Mesenchymal stem cell (in vitro differentiated cells and primary cell): ENCODE measurements around the gene MT1F.
A peak's percentile ranks its signal among the peaks of the same experiment; 100 is the strongest.
"Not testable (repeated sequence)": the region's sequence is repeated elsewhere in the genome, so short reads cannot be mapped to it uniquely, and the experiment has no call there.

ENCODE experiments used
- DNase-seq: peaks from one replicate; pipeline ENCODE4 v3.0.0-alpha.2; 2013
- H2AFZ ChIP-seq: one replicate; pipeline ENCODE4 v1.6.1; 2013; ENCODE audit warnings: low read depth, mild to moderate bottlenecking, control low read depth, inconsistent platforms, low read length, moderate library complexity
- H2AK5ac ChIP-seq: 2 replicates; pipeline ENCODE4 v1.6.1; 2013; ENCODE audit warnings: low read length, moderate library complexity, mild to moderate bottlenecking, inconsistent platforms; ENCODE audit not compliant: severe bottlenecking
- H2BK120ac ChIP-seq: one replicate; pipeline ENCODE4 v1.6.1; 2013; ENCODE audit warnings: low read depth, mild to moderate bottlenecking, inconsistent platforms, low read length, moderate library complexity
- H2BK12ac ChIP-seq, 2 experiments: one replicate each; pipeline ENCODE4 v1.6.1; 2013; ENCODE audit warnings: inconsistent platforms in 2 of 2, low read length in 2 of 2, mild to moderate bottlenecking in 2 of 2, moderate library complexity in 2 of 2, control low read depth in 1 of 2
- H2BK15ac ChIP-seq: one replicate; pipeline ENCODE4 v1.6.1; 2013; ENCODE audit warnings: mild to moderate bottlenecking, low read depth, inconsistent platforms; ENCODE audit not compliant: poor library complexity, severe bottlenecking
- H2BK5ac ChIP-seq: 2 replicates; pipeline ENCODE4 v1.6.1; 2013; ENCODE audit warnings: low read depth, mild to moderate bottlenecking, low read length, control low read depth, inconsistent platforms; ENCODE audit not compliant: poor library complexity, severe bottlenecking
- H3K14ac ChIP-seq, 2 experiments: one replicate each; pipeline ENCODE4 v1.6.1; 2013; ENCODE audit warnings: inconsistent platforms in 2 of 2, low read length in 2 of 2, control low read depth in 1 of 2, mild to moderate bottlenecking in 1 of 2, moderate library complexity in 1 of 2
- H3K18ac ChIP-seq, 2 experiments: one replicate each; pipeline ENCODE4 v1.6.1; 2013; ENCODE audit warnings: inconsistent platforms in 2 of 2, low read length in 2 of 2, control low read depth in 1 of 2, low read depth in 1 of 2, mild to moderate bottlenecking in 1 of 2
- H3K23ac ChIP-seq, 2 experiments: one replicate each; pipeline ENCODE4 v1.6.1; 2013; ENCODE audit warnings: inconsistent platforms in 2 of 2, low read length in 2 of 2, mild to moderate bottlenecking in 2 of 2, moderate library complexity in 2 of 2, control low read depth in 1 of 2
- H3K27ac ChIP-seq: 2 replicates; pipeline ENCODE4 v1.5.1; 2013; ENCODE audit warnings: mild to moderate bottlenecking, moderate library complexity, low read length, control low read depth, inconsistent platforms; ENCODE audit not compliant: poor library complexity, severe bottlenecking
- H3K27me3 ChIP-seq, 2 experiments: 2 replicates each; pipeline versions ENCODE4 v1.6.1 to v1.7.0; 2013; ENCODE audit warnings: low read length in 2 of 2, mild to moderate bottlenecking in 2 of 2, moderate library complexity in 2 of 2, control low read depth in 1 of 2, inconsistent platforms in 1 of 2; ENCODE audit not compliant: control insufficient read depth in 1 of 2, insufficient read depth in 1 of 2
- H3K36me3 ChIP-seq, 2 experiments: 2 replicates each; pipeline versions ENCODE4 v1.6.1 to v1.7.0; 2013; ENCODE audit warnings: low read length in 2 of 2, control low read depth in 1 of 2, inconsistent platforms in 1 of 2, low read depth in 1 of 2, mild to moderate bottlenecking in 1 of 2; ENCODE audit not compliant: insufficient read depth in 2 of 2, control insufficient read depth in 1 of 2
- H3K4ac ChIP-seq, 2 experiments: one replicate each; pipeline ENCODE4 v1.6.1; 2013; ENCODE audit warnings: inconsistent platforms in 2 of 2, low read length in 2 of 2, mild to moderate bottlenecking in 2 of 2, moderate library complexity in 2 of 2, control low read depth in 1 of 2, low read depth in 1 of 2
- H3K4me1 ChIP-seq: 2 replicates; pipeline ENCODE4 v1.6.1; 2013; ENCODE audit warnings: low read depth, low read length, control low read depth; ENCODE audit not compliant: control insufficient read depth, insufficient read depth
- H3K4me2 ChIP-seq: 2 replicates; pipeline ENCODE4 v1.6.1; 2013; ENCODE audit warnings: low read length, mild to moderate bottlenecking, inconsistent platforms; ENCODE audit not compliant: poor library complexity, severe bottlenecking
- H3K4me3 ChIP-seq, 2 experiments: 2 replicates each; pipeline versions ENCODE4 v1.5.1 to v1.7.0; 2013; ENCODE audit warnings: low read length in 2 of 2, mild to moderate bottlenecking in 2 of 2, control low read depth in 1 of 2, low read depth in 1 of 2; ENCODE audit not compliant: insufficient read depth in 1 of 2
- H3K79me1 ChIP-seq: replicated peaks from 2 replicates; pipeline ENCODE4 v1.6.1; 2013; ENCODE audit warnings: mild to moderate bottlenecking, control low read depth, low read length, inconsistent platforms; ENCODE audit not compliant: poor library complexity, severe bottlenecking
- H3K9ac ChIP-seq: 2 replicates; pipeline ENCODE4 v1.7.0; 2013; ENCODE audit warnings: mild to moderate bottlenecking, low read length, moderate library complexity
- H3K9me3 ChIP-seq: 2 replicates; pipeline ENCODE4 v1.7.0; 2013; ENCODE audit warnings: mild to moderate bottlenecking, low read length; ENCODE audit not compliant: control insufficient read depth
- H4K8ac ChIP-seq: one replicate; pipeline ENCODE4 v1.6.1; 2013; ENCODE audit warnings: inconsistent platforms, mild to moderate bottlenecking, low read length, moderate library complexity
- H4K91ac ChIP-seq: one replicate; pipeline ENCODE4 v1.6.1; 2013; ENCODE audit warnings: mild to moderate bottlenecking, low read length, inconsistent platforms
- WGBS: methylation state at CpG from one replicate; pipeline ENCODE4 v1.1.7; 2013; ENCODE audit warnings: mixed read lengths; 5-methylcytosine and 5-hydroxymethylcytosine counted together

MT1F gene

GRCh38 chr16:56623184-56623583, 34.6 kb upstream of the MT1F start:
- not testable (repeated sequence) for H3K27ac ChIP-seq, H3K18ac ChIP-seq, H2AK5ac ChIP-seq, H3K4me2 ChIP-seq, DNase-seq, H3K4ac ChIP-seq, H2AFZ ChIP-seq, H2BK5ac ChIP-seq, H3K9me3 ChIP-seq, H2BK15ac ChIP-seq, H3K14ac ChIP-seq, H3K4me3 ChIP-seq, H2BK120ac ChIP-seq, H3K79me1 ChIP-seq, H3K36me3 ChIP-seq, H2BK12ac ChIP-seq, H4K8ac ChIP-seq, H3K27me3 ChIP-seq, H3K9ac ChIP-seq, H4K91ac ChIP-seq, H3K23ac ChIP-seq
- peaks cover 24% of the 10 kb centered on the region for H3K4me1 ChIP-seq
- 87% methylated on average over 5 of the region's 5 CpGs for WGBS

GRCh38 chr16:56623637-56624036, 34.1 kb upstream of the MT1F start:
- no peak overlapping the region for H2BK120ac ChIP-seq
- no peaks in the 10 kb centered on the region for H3K36me3 ChIP-seq
- H3K27me3 ChIP-seq = no peaks in the 10 kb centered on the region
- H2BK5ac ChIP-seq = no peak overlapping the region
- H3K27ac ChIP-seq = no peak overlapping the region
- H3K18ac ChIP-seq = no peak overlapping the region
- H3K14ac ChIP-seq = no peak overlapping the region
- H4K8ac ChIP-seq = no peak overlapping the region
- H3K9me3 ChIP-seq = no peaks in the 10 kb centered on the region
- no peak overlapping the region for H2BK15ac ChIP-seq
- no peak overlapping the region for H3K4me2 ChIP-seq
- DNase-seq = no peak
- H2AFZ ChIP-seq = no peak overlapping the region
- no peak overlapping the region for H4K91ac ChIP-seq
- WGBS = 100% methylated on average over 1 of the region's 2 CpGs
- no peak overlapping the region for H3K4ac ChIP-seq
- peak overlapping the region in 1 of 2 experiments; percentile 47 for H2BK12ac ChIP-seq
- H3K4me1 ChIP-seq = peaks cover 22% of the 10 kb centered on the region
- H3K9ac ChIP-seq = no peak overlapping the region
- H3K79me1 ChIP-seq = peaks cover 1% of the 10 kb centered on the region
- no peak overlapping the region for H3K23ac ChIP-seq
- H3K4me3 ChIP-seq = no peak overlapping the region
- no peak overlapping the region for H2AK5ac ChIP-seq

GRCh38 chr16:56625140-56625942, 32.4 kb upstream of the MT1F start, which contains the start of gene MT1E:
MT1E (plus strand) TSS chr16:56625781; CDS start chr16:56625852, 71 bp downstream.
- H2AK5ac ChIP-seq = peak within 1 kb of the TSS; percentile 61
- WGBS = 2% methylated on average over 60 of the region's 62 CpGs
- peak within 1 kb of the TSS; percentile 88 for H2BK15ac ChIP-seq

GRCh38 chr16:56625943-56626654, 31.7 kb upstream of the MT1F start:
- Histone ChIP-seq H3K9ac (peak overlapping the region; percentile 94), H2AK5ac (peak overlapping the region; percentile 61), H3K14ac (peak overlapping the region in 1 of 2 experiments; percentile 96), H2BK120ac (no peak overlapping the region), H3K18ac (peak overlapping the region; percentile 82 to 90), H3K23ac (peak overlapping the region in 1 of 2 experiments; percentile 23), H3K27ac (peak overlapping the region; percentile 55), H3K4me2 (peak overlapping the region; percentile 76), H4K8ac (peak overlapping the region; percentile 79), H3K4ac (peak overlapping the region; percentile 63 to 66), H2AFZ (peak overlapping the region; percentile 68), H3K79me1 (no peaks in the 10 kb centered on the region), H3K4me1 (peaks cover 22% of the 10 kb centered on the region), H2BK15ac (peak overlapping the region; percentile 65), H3K4me3 (peak overlapping the region; percentile 61 to 81), H4K91ac (peak overlapping the region; percentile 34), H3K9me3 (no peaks in the 10 kb centered on the region), H2BK12ac (peak overlapping the region; percentile 91 to 92), H3K36me3 (no peaks in the 10 kb centered on the region), H3K27me3 (peaks cover 0 to 1% of the 10 kb centered on the region in 2 experiments), H2BK5ac (no peak overlapping the region)
- DNase-seq = peak; percentile 91
- whole genome bisulfite sequencing = 16% methylated on average over 13 of the region's 16 CpGs

More at GRCh38 chr16:56625140-56625942, 32.4 kb upstream of the MT1F start, which contains the start of gene MT1E:
- H3K9ac ChIP-seq = peak within 1 kb of the TSS; percentile 94
- no peaks in the 10 kb centered on the region for H3K9me3 ChIP-seq
- peak within 1 kb of the TSS; percentile 84 to 93 for H3K4ac ChIP-seq
- H3K14ac ChIP-seq = peak within 1 kb of the TSS in 1 of 2 experiments; percentile 96
- H3K36me3 ChIP-seq = no peaks in the 10 kb centered on the region
- H4K91ac ChIP-seq = peak within 1 kb of the TSS; percentile 97
- peak within 1 kb of the TSS; percentile 94 for H4K8ac ChIP-seq
- H3K27me3 ChIP-seq = no peaks in the 10 kb centered on the region
- DNase-seq = peak; percentile 84
- peak within 1 kb of the TSS in 1 of 2 experiments; percentile 34 for H3K23ac ChIP-seq
- H2BK12ac ChIP-seq = peak within 1 kb of the TSS; percentile 91 to 92
- peak within 1 kb of the TSS; percentile 96 for H2BK120ac ChIP-seq
- peaks cover 22% of the 10 kb centered on the region for H3K4me1 ChIP-seq
- H3K27ac ChIP-seq = peak within 1 kb of the TSS; percentile 72
- H3K18ac ChIP-seq = peak within 1 kb of the TSS; percentile 92 to 97
- H3K4me3 ChIP-seq = peak within 1 kb of the TSS; percentile 61 to 81
- peak within 1 kb of the TSS; percentile 76 for H3K4me2 ChIP-seq
- H2BK5ac ChIP-seq = peak within 1 kb of the TSS; percentile 36
- peak within 1 kb of the TSS; percentile 68 for H2AFZ ChIP-seq
- H3K79me1 ChIP-seq = no peaks in the 10 kb centered on the region
